Measurements from ENCODE around the gene OR1J2.

- no peak for TF ChIP-seq EZH2 (IDR thresholded peaks at IDR 0.05; ENCODE audit: low read length)
- TF ChIP-seq CTCF (optimal IDR thresholded peaks at IDR 0.05 in 1 of 3, IDR thresholded peaks at IDR 0.05 in 1 of 3, conservative IDR thresholded peaks at IDR 0.05 in 1 of 3; ENCODE audit: extremely low read depth in 1 of 3, insufficient read depth in 2 of 3, low read length in 3 of 3): no peak
These were observed 8.8 kb downstream of the OR1J2 start for GRCh38 chr9:122519376-122519775.

Data from keratinocyte (primary cell).